ENCODE results near the gene UBL4B.

The UBL4B gene

GRCh38 chr1:110151175-110151669 is 39.0 kb downstream of the UBL4B start:
- in situ Hi-C loops (cut with MboI; ENCODE audit: low sequenced_read_pairs): no loop called here

- in situ Hi-C loops (cut with MboI; ENCODE audit: low sequenced_read_pairs): no loop called here
Measured at GRCh38 chr1:110152133-110152785, 40.0 kb downstream of the UBL4B start.

GRCh38 chr1:110153407-110153950 is 41.2 kb downstream of the UBL4B start:
- in situ Hi-C loops (cut with MboI; ENCODE audit: low sequenced_read_pairs): no loop called here

- in situ Hi-C loops (cut with MboI; ENCODE audit: low sequenced_read_pairs): no loop called here
Measured at GRCh38 chr1:110155878-110156522, 43.8 kb downstream of the UBL4B start.

- in situ Hi-C loops (cut with MboI; ENCODE audit: low sequenced_read_pairs): no loop called here
Measured at GRCh38 chr1:110158261-110158660, 46.0 kb downstream of the UBL4B start.

- in situ Hi-C loops (cut with MboI; ENCODE audit: low sequenced_read_pairs): no loop called here
Measured at GRCh38 chr1:110159168-110159567, 46.9 kb downstream of the UBL4B start.

- in situ Hi-C loops (cut with MboI; ENCODE audit: low sequenced_read_pairs): no loop called here
Measured at GRCh38 chr1:110160538-110161100, 48.4 kb downstream of the UBL4B start.

- in situ Hi-C loops (cut with MboI; ENCODE audit: low sequenced_read_pairs): no loop called here
Measured at GRCh38 chr1:110161165-110161564, 48.9 kb downstream of the UBL4B start.

- in situ Hi-C loops (cut with MboI; ENCODE audit: low sequenced_read_pairs): no loop called here
Measured at GRCh38 chr1:110161849-110162248, 49.6 kb downstream of the UBL4B start.

All from HL-60/S4 (cell line).